ENCODE data around the gene UBE2L5.

Gene UBE2L5

GRCh38 chr13:30422054-30422839 is at the start of gene UBE2L5:
Gene UBE2L5, plus strand, starts transcription at chr13:30422493. Its CDS starts 5,498 bp downstream, at chr13:30427991.
- peak; percentile 73 for DNase-seq (ENCODE audit: low spot score)

GRCh38 chr13:30373727-30374126 is 48.6 kb upstream of the UBE2L5 start:
- DNase-seq (ENCODE audit: low spot score) = peak; percentile 32

- no peak for DNase-seq (ENCODE audit: low spot score)
Observed at GRCh38 chr13:30375265-30375835, 46.9 kb upstream of the UBE2L5 start.

GRCh38 chr13:30376426-30377311 is 45.6 kb upstream of the UBE2L5 start:
- peak; percentile 66 for DNase-seq (ENCODE audit: low spot score)

GRCh38 chr13:30377312-30377685 is 45.0 kb upstream of the UBE2L5 start:
- DNase-seq (ENCODE audit: low spot score) = no peak

GRCh38 chr13:30378191-30378590 is 44.1 kb upstream of the UBE2L5 start:
- no peak for DNase-seq (ENCODE audit: low spot score)

- DNase-seq (ENCODE audit: low spot score) = no peak
Observed at GRCh38 chr13:30381049-30381448, 41.2 kb upstream of the UBE2L5 start.

GRCh38 chr13:30382836-30383525 is 39.3 kb upstream of the UBE2L5 start:
- no peak for DNase-seq (ENCODE audit: low spot score)

- DNase-seq (ENCODE audit: low spot score) = no peak
Observed at GRCh38 chr13:30388406-30389283, 33.6 kb upstream of the UBE2L5 start.

GRCh38 chr13:30391956-30392680 is 30.2 kb upstream of the UBE2L5 start:
- DNase-seq (ENCODE audit: low spot score) = no peak

- DNase-seq (ENCODE audit: low spot score) = no peak
Observed at GRCh38 chr13:30392681-30393045, 29.6 kb upstream of the UBE2L5 start.

- DNase-seq (ENCODE audit: low spot score) = peak; percentile 40
Observed at GRCh38 chr13:30394751-30395191, 27.5 kb upstream of the UBE2L5 start.

- DNase-seq (ENCODE audit: low spot score) = peak; percentile 74
Observed at GRCh38 chr13:30395192-30396158, 26.8 kb upstream of the UBE2L5 start.

- no peak for DNase-seq (ENCODE audit: low spot score)
Observed at GRCh38 chr13:30396434-30397075, 25.7 kb upstream of the UBE2L5 start.

GRCh38 chr13:30398601-30399072 is 23.7 kb upstream of the UBE2L5 start:
- DNase-seq (ENCODE audit: low spot score) = no peak

GRCh38 chr13:30400376-30400775 is 21.9 kb upstream of the UBE2L5 start:
- DNase-seq (ENCODE audit: low spot score) = no peak

- no peak for DNase-seq (ENCODE audit: low spot score)
Observed at GRCh38 chr13:30401347-30401746, 20.9 kb upstream of the UBE2L5 start.

GRCh38 chr13:30403456-30403855 is 18.8 kb upstream of the UBE2L5 start:
- DNase-seq (ENCODE audit: low spot score) = no peak

GRCh38 chr13:30404207-30404606 is 18.1 kb upstream of the UBE2L5 start:
- DNase-seq (ENCODE audit: low spot score) = no peak

All from germinal center (tissue), 1 donor.